HuH-7 (cell line): ENCODE data around the gene NOS1.

Experiments used
- DNase-seq: peaks from one replicate; pipeline ENCODE4 v3.0.0; 2011; ENCODE audit warnings: low spot score

NOS1 gene

GRCh38 chr12:117169548-117169947 is 191.9 kb downstream of the NOS1 start:
- no peak for DNase-seq

DNA sequence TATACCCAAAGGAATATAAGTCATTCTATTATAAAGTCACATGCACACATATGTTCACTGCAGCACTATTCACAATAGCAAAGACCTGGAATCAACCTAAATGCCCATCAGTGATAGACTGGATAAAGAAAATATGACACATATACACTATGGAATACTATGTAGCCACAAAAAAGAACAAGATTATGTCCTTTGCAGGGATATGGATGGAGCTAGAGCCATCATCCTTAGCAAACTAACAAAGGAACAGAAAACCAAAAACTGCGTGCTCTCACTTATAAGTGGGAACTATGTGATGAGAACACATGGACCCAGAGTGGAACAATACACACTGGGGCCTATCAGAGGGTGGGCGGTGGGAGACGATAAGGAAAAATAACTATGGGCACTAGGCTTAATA is 192.4 kb downstream of the NOS1 start:
- DNase-seq: no peak

DNA sequence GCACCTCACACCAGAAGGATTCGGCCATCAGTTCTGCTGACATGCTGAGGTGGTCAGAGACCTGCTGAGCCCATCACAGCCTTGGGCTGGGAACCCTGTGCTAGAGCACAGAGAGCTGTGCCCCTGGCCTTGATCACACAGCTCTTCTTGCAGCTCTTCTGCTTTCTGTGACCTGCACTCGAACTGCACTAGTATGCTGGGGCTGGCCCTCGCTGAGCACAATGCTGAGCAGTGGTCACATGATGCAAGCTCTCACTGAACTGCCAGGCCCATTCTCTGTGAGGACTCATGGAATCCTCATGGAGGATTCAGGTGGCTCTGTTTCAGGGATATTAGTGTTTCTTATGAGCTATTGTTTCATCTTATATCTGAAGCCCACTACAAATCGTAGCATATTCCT is 193.7 kb downstream of the NOS1 start:
- no peak for DNase-seq

DNA sequence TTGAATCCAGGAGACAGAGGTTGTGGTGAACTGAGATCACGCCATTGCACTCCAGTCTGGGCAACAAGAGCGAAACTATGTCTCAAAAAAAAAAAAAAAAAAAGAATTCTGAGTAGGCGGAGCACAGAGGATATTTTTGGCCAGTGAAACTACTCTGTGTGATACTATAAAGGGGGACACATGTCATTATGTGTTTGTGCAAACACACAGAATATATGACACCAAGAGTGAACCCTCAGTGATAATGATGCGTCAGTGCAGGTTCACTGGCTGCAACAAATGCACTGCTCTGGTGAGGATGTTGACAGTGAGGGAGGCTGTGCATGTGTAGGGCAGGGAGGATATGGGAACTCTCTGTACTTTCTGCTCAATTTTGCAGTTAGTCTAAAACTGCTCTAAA is 195.3 kb downstream of the NOS1 start:
- no peak for DNase-seq

GRCh38 chr12:117165342-117165741 is 196.1 kb downstream of the NOS1 start:
- no peak for DNase-seq

- DNase-seq: no peak
These were observed 198.8 kb downstream of the NOS1 start for GRCh38 chr12:117162633-117163032.

DNA sequence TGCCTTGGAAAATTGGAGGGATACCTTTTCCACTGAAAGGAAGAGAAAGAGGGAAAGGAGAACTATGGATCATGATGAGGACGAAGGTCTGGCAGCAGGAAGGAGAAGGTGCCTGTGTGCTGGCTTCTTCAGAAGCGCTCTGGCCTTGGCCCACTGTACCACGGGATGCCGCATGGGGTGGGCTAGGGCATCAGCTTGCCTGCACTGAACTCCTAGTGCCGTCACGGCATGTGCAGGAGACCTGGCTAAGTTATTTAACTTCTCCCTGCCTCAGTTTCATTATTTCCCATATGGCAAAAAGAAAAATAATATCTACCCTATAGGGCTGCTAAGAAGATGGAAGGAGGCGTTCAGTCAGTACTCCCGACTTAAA is 199.3 kb downstream of the NOS1 start:
- no peak for DNase-seq

GRCh38 chr12:117161460-117162166 is 199.8 kb downstream of the NOS1 start:
- no peak for DNase-seq

GRCh38 chr12:117159674-117160073 is 201.8 kb downstream of the NOS1 start:
- DNase-seq: no peak

DNA sequence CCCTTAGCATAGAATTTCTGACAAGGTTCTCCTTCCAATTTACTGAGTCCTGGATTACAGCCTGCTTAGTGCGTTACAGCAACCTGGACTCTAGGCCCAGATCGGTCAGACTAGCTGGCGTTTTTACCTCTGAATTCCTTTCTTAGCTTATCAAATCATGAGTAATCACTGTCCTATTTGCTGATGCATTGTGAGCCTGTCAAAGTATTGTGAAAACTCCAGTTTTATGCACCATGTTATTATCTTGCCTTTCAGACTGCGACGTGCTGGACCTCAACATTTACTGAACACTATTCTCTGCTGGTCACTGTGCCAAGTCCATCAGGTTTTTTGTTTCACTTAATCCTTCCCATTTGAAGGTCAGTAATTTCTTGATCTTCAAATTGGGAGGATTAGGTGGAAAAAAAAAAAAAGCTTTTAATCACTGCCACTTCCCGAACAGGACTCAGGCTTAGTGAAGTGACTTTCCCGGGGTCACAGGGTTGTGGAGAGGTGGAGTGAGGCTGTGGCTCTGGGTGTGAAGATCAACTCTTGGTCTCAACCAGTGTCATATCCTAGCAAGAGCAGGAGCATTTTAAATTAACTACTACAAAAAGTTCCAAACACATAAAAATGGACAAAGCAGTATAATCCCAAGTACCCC is 202.4 kb downstream of the NOS1 start:
- no peak for DNase-seq
